Ovary (tissue), 3 donors: Measurements from ENCODE around the gene COL4A5.

ENCODE experiments used
- EP300 ChIP-seq: sonication (generic); formaldehyde crosslinking; IDR thresholded peaks from one replicate; pipeline ENCODE4 v1.6.1; 2017; ENCODE audit warnings: antibody characterized with exemption
- TF ChIP-seq, protein P1 (sequence below), 3 donors: fragments of 450-650 bp in 2 of 3; fragments of 200-600 bp in 1 of 3; IDR thresholded peaks; one replicate each; pipeline versions ENCODE4 v1.5.1 to v1.8.0; 2016 to 2022; ENCODE audit warnings: antibody characterized with exemption in 3 of 3, mild to moderate bottlenecking in 1 of 3
- donor health status: DM: no; HTN: no; CAD: no.

DNA sequence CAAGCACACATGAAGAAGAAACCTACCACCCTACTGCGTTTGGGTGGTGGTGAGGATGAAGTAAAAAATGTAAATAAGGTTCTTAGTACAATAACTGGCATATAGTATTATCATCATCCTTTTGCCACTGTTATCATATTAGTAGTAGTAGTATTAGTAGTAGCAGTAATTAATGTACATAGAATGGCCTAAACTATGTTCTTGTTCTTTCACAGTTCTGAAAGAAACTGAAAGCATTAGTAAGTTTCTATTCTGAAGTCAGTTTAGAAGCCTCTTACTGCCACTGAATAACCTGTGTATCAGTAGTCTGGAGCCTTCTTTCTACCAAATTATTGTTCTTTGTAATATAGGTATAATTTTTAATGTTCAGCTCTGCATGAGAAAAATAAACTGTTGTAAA, 22.4 kb upstream of the COL4A5 start:
- TF ChIP-seq, protein P1, sequence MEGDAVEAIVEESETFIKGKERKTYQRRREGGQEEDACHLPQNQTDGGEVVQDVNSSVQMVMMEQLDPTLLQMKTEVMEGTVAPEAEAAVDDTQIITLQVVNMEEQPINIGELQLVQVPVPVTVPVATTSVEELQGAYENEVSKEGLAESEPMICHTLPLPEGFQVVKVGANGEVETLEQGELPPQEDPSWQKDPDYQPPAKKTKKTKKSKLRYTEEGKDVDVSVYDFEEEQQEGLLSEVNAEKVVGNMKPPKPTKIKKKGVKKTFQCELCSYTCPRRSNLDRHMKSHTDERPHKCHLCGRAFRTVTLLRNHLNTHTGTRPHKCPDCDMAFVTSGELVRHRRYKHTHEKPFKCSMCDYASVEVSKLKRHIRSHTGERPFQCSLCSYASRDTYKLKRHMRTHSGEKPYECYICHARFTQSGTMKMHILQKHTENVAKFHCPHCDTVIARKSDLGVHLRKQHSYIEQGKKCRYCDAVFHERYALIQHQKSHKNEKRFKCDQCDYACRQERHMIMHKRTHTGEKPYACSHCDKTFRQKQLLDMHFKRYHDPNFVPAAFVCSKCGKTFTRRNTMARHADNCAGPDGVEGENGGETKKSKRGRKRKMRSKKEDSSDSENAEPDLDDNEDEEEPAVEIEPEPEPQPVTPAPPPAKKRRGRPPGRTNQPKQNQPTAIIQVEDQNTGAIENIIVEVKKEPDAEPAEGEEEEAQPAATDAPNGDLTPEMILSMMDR (IDR thresholded peaks at IDR 0.05): no peak
- no peak for TF ChIP-seq EP300
